ENCODE measurements around the gene BBLN.

The BBLN gene

GRCh38 chr9:128121924-128122808 lies 37.9 kb upstream of the BBLN start:
- no peak for DNase-seq (ENCODE audit: low read depth)
- TF ChIP-seq, protein P1, sequence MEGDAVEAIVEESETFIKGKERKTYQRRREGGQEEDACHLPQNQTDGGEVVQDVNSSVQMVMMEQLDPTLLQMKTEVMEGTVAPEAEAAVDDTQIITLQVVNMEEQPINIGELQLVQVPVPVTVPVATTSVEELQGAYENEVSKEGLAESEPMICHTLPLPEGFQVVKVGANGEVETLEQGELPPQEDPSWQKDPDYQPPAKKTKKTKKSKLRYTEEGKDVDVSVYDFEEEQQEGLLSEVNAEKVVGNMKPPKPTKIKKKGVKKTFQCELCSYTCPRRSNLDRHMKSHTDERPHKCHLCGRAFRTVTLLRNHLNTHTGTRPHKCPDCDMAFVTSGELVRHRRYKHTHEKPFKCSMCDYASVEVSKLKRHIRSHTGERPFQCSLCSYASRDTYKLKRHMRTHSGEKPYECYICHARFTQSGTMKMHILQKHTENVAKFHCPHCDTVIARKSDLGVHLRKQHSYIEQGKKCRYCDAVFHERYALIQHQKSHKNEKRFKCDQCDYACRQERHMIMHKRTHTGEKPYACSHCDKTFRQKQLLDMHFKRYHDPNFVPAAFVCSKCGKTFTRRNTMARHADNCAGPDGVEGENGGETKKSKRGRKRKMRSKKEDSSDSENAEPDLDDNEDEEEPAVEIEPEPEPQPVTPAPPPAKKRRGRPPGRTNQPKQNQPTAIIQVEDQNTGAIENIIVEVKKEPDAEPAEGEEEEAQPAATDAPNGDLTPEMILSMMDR (IDR thresholded peaks at IDR 0.05; ENCODE audit: low read depth, low read length, missing control alignments) = no peak
- no peak overlapping the region for H3K4me3 ChIP-seq (ENCODE audit: low read depth, low read length)

GRCh38 chr9:128122809-128123175 lies 37.3 kb upstream of the BBLN start:
- no peak for DNase-seq (ENCODE audit: low read depth)
- TF ChIP-seq, protein P1 (IDR thresholded peaks at IDR 0.05; ENCODE audit: low read depth, low read length, missing control alignments) = no peak
- no peak overlapping the region for H3K4me3 ChIP-seq (ENCODE audit: low read depth, low read length)

DNA sequence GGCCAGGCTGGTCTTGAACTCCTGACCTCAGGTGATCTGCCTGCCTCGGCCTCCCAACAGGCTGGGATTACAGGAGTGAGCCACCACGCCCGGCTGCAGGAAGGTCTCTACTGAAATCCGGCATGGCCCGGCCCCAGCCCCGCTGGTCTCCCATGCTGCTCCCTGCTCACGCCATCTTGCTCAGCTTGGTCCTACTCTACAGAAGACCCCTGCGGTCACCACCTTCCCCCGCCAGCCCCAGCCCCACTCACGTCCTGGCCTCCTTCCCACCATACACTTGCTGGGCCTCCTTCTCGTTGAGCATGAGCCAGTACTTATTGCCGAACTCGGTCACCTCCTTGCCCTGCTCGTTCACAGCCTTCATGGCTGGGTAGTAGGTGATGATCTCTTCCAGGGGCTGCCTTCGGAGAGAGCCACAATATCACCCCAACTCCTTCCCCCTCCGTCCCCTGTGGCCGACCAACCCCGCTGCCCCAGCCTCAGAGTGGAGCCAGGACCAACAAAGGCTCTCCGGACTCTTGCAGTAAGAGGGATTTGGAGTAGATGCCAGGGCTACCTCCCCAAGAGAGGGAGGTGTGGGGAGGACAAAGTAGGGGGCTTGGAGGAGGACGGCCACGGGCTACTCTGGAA lies 36.5 kb upstream of the BBLN start:
- no peak for DNase-seq (ENCODE audit: low read depth)
- TF ChIP-seq, protein P1 (IDR thresholded peaks at IDR 0.05; ENCODE audit: low read depth, low read length, missing control alignments) = no peak
- H3K4me3 ChIP-seq (ENCODE audit: low read depth, low read length) = no peak overlapping the region

- no peak overlapping the region for H3K4me3 ChIP-seq (ENCODE audit: low read depth, low read length)
- TF ChIP-seq, protein P1 (IDR thresholded peaks at IDR 0.05; ENCODE audit: low read depth, low read length, missing control alignments) = no peak
- no peak for DNase-seq (ENCODE audit: low read depth)
Observed at GRCh38 chr9:128124451-128124850, 35.6 kb upstream of the BBLN start.

DNA sequence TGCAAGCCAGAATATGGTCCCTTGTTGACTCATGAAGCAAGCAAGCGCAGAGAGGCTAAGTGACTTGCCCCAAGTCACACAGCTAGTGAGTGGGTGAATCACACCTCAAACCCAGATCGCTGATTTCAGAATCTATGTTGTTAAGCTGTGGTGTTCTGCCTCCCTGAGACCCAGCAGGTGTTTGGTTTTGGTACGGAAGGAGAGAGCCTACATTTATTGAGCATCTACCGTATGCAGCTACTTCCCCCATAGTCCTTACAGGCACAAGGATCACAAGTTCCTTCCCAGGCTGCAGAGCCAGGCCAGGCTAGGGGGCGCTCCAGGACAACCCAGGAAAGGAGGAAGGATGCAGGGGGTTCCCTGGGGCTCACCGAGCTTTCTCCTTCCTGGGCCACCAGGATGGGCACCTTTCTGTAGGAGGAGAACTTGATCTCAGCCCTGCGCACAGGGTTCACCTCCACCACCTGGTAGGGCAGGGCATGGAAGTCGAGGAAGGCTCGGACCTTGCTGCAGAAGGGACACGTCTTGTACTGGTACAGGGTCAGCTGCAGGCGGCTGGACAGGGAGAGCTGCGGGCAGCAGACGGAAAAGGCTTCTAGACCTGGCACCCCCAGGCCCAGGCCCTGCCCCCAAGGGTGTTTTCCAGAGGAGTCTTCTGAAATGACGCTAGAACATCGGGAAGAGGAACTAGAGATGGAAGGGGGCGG lies 35.0 kb upstream of the BBLN start:
- H3K4me3 ChIP-seq (ENCODE audit: low read depth, low read length) = peak overlapping the region; percentile 94; the same call in 1 of the 2 replicates
- no peak for DNase-seq (ENCODE audit: low read depth)
- TF ChIP-seq, protein P1 (IDR thresholded peaks at IDR 0.05; ENCODE audit: low read depth, low read length, missing control alignments) = peak; percentile 76

- TF ChIP-seq, protein P1 (IDR thresholded peaks at IDR 0.05; ENCODE audit: low read depth, low read length, missing control alignments) = no peak
- peak overlapping the region; percentile 94 for H3K4me3 ChIP-seq (ENCODE audit: low read depth, low read length)
- DNase-seq (ENCODE audit: low read depth) = no peak
Observed at GRCh38 chr9:128125580-128126354, 34.3 kb upstream of the BBLN start.

Data from GM12864 (cell line).